ENCODE results near the gene BEST2.

BEST2 gene

DNA sequence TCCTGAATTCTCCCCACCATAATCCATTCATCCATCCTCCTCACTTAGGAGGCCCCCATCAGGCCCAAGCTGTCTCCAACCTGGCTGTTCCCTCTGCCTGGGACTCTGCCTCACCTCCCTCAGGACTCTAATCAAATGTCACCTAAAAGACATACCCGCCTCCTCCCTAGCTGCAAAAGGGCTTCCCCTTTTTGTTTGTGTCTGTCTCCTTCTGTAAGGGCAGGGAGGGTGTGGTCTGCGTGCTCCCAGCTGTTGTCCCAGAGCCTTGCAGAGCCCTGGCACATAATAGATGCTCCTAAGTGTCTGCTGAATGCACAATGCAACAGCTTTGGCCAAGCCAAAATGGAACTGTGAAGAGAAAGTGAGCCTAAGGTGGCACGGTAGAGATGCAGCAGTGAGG lies 21.5 kb upstream of the BEST2 start:
- DNase-seq (ENCODE audit: low read depth in 1 of 2, low spot score in 1 of 2) = no peak

DNA sequence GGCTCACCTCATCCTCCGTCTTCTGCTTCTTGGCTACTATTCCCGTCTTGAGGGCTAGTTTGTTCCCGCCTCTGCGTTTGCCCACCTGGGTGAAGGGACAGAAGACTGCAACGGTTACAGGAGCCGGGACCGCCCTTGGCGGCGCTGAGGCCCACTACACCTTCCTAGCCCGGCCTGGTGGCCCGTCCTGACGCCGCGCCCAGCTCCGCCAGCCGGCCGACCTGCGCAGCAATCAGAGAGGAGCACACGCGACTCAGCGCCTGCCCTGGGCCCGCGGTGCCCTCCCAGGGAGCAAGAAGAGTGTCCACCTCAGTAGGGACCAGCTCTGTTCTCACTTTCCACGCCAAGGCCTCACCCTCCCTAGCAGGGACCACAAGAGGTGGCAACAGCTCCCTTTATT lies 20.3 kb upstream of the BEST2 start:
- no peak for DNase-seq (ENCODE audit: low read depth in 1 of 2, low spot score in 1 of 2)

DNA sequence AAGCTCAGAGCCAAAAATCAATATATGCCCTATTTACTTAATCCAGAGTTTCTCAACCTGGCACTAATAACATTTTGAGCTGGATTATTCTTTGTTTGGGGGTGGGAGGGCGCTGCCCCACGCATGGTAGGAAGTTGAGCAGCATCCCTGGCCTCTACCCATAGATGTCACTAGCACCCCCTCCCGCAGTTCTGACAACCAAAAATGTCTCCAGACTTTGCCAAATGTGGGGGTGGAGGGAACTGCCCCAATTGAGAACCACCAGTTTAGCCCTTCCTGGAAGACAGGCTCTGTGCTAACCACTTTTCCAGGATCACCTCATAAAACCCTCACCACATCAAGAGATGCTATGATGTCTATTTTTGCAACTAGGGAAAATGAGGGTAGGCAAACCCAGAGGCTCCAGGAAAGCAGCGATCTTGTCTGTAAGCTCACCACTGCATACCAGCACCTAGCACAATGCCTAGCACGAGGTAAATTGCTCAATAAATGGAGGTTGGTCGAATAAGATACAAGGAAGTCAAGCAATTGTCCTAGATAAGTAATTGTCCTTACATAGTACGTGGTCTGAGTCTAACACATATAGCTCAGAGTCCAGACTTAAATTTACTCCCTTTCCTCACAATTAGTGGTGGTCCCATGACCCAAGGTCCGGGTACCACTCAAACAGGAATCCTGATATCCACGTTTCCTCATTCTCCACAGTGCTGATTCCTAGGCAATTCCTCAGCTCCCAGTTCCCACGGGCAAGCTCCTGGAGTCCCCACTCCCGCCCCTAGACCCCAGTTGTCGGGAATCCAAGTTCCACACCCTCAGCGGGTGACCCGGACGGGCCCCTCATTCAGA lies 18.0 kb upstream of the BEST2 start:
- DNase-seq (ENCODE audit: low read depth in 1 of 2, low spot score in 1 of 2) = peak in 1 of 2 donors; percentile 52

GRCh38 chr19:12736995-12737834 lies 14.4 kb upstream of the BEST2 start, which contains the start of gene GET3:
GET3 (plus strand) TSS chr19:12737497; CDS start chr19:12737506, 9 bp downstream.
- peak; percentile 56 to 79 for DNase-seq (ENCODE audit: low read depth in 1 of 2, low spot score in 1 of 2)

DNA sequence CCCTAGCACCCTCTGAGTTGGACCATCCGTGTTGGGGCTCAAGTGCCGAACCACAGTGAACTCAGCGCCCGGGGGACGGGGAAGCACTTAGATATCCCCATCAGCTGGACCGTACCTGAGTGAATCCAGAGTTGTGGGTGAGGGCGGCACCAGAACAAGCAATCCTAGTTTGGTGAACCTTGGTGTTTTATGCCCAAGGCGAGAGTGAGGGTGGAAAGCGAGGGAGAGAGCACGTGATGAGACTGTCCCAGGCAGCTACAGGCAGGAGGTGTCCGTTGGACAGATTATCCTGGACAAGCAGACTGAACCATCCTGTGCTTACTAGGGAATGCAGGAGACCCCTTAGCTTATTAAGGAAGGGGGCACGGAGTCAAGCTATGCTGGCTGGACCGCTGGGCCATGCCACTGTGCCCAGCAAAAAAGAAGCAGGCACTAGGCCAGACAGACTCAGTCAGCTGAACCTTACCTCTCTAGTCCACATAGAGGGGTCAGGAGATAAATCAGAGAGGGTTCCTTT lies 13.7 kb upstream of the BEST2 start:
- no peak for DNase-seq (ENCODE audit: low read depth in 1 of 2, low spot score in 1 of 2)

DNA sequence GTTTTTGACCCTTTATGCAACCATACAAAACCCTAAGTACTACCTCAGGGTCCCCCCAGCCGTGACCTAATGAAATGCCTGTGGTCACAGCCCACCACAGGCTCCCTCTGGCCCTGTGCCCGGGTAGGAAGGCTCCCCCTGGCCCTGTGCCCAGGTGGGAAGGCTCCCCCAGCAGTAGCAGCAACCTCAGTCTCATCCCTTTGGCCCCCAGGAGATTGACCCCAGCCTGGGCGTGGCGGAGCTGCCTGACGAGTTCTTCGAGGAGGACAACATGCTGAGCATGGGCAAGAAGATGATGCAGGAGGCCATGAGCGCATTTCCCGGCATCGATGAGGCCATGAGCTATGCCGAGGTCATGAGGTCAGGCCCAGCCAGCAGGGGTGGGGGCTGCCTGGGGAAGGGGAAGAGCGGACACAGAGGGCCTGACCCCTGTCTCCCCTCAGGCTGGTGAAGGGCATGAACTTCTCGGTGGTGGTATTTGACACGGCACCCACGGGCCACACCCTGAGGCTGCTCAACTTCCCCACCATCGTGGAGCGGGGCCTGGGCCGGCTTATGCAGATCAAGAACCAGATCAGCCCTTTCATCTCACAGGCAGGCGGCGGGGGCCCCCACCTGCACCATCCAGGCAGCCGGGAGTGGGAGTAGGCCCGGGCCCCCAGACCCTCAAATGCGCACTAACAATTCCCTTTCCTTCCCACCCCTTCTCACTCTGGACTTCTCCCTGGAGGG lies 6.3 kb upstream of the BEST2 start:
- no peak for DNase-seq (ENCODE audit: low read depth in 1 of 2, low spot score in 1 of 2)

- DNase-seq (ENCODE audit: low read depth in 1 of 2, low spot score in 1 of 2) = no peak
Observed at GRCh38 chr19:12748489-12748888, 3.1 kb upstream of the BEST2 start.

DNA sequence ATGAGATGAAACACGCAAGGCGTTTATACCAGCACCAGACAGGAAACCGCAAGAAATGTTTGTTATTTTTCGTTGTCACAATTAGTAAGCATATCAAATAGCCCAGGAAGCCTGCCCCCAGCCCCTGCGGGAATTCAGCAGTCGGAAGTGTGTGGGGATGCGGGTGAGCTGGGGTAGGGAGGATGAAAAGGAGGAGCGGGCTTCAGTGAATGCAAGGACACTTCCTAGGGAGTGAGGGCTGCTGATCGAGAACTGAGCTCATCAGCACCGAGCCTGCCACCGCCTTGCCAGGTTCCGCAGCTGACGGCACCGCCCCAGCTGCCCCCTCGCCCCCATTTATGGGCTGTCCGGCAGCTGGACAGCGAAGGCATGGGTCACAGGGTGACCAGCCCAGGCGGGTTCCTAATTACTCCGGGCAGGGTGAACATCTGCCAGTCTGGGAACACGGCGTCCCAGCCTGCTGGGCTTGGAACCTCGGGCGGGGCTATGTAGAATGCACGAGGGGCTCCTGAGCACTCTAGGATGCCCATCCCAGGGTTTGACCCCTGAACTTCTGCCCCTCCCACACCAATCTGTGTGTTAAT lies 1.6 kb upstream of the BEST2 start:
- DNase-seq (ENCODE audit: low read depth in 1 of 2, low spot score in 1 of 2) = no peak

DNA sequence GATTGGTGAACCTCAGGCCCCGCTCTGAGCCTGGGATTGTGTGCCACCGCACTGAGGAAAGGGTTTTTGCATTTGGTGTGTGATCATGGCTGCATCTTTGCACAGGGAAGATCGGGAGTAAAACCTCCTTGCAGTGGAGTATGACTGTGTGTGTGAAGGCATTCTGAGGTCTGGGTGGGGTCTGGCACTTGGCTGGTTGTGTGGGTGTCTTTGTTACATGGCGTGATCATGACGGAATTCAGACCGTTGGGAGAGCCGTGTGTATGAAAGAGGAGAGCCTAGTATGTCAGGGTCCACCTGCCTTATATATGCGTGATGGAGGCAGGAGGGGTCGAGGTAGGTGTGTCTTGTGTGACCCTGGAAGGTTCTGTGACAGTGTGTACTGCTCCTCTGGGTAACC lies 740 bp upstream of the BEST2 start:
- DNase-seq (ENCODE audit: low read depth in 1 of 2, low spot score in 1 of 2) = no peak

- DNase-seq (ENCODE audit: low read depth in 1 of 2, low spot score in 1 of 2) = no peak
Observed at GRCh38 chr19:12752056-12752781, 628 bp downstream of the BEST2 start.

DNA sequence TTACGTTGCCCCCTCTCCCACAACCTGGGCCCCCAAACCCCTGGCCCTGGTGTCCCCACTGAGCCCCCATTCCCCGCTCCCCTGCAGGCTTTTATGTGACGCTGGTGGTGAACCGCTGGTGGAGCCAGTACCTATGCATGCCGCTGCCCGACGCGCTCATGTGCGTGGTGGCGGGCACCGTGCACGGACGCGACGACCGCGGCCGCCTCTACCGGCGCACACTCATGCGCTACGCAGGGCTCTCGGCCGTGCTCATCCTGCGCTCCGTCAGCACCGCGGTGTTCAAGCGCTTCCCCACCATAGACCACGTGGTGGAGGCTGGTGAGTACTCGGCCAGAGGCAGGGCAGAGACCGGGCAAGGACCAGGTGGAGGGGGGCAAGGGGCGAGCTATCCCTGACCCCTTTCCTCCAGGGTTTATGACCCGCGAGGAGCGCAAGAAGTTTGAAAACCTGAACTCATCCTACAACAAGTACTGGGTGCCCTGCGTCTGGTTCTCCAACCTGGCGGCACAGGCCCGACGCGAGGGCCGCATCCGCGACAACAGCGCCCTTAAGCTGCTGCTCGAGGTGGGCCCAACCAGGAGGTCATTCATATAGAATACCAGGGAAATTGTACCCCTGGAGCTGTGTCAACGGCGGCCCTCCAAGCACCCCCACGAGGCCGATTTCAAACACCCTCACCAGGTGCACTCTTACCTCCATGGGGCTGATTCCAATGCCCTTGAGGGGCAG lies 3.0 kb downstream of the BEST2 start:
- no peak for DNase-seq (ENCODE audit: low read depth in 1 of 2, low spot score in 1 of 2)

DNA sequence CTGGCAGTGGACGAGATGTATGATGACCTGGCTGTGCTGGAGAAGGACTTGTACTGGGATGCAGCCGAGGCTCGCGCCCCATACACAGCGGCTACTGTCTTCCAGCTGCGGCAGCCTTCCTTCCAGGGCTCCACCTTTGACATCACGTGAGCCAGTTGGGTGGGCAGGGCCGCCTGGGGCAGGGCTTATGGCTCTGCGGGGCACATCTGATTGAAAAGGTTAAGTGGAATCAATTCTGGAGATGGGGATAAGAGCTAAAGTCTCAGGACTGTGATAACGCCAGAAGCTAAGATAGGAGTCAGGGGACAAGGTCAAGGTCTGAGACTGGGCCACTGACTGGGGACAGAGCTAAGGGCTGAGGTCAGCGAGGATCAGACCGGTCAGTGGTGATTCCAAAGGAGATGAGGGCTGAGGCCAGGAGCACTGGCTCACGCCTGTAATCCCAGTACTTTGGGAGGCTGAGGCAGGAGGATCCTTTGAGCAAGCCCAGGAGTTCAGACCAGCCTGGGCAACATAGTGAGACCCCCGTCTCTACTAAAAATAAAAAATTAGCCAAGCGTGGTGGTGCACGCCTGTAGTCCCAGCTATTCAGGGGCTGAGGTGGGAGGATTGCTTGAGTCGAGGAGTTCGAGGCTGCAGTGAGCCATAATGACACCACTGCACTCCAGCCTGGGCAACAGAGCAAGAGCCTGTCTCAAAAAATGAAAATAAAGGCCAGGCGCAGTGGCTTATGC lies 4.7 kb downstream of the BEST2 start:
- DNase-seq (ENCODE audit: low read depth in 1 of 2, low spot score in 1 of 2) = no peak

DNA sequence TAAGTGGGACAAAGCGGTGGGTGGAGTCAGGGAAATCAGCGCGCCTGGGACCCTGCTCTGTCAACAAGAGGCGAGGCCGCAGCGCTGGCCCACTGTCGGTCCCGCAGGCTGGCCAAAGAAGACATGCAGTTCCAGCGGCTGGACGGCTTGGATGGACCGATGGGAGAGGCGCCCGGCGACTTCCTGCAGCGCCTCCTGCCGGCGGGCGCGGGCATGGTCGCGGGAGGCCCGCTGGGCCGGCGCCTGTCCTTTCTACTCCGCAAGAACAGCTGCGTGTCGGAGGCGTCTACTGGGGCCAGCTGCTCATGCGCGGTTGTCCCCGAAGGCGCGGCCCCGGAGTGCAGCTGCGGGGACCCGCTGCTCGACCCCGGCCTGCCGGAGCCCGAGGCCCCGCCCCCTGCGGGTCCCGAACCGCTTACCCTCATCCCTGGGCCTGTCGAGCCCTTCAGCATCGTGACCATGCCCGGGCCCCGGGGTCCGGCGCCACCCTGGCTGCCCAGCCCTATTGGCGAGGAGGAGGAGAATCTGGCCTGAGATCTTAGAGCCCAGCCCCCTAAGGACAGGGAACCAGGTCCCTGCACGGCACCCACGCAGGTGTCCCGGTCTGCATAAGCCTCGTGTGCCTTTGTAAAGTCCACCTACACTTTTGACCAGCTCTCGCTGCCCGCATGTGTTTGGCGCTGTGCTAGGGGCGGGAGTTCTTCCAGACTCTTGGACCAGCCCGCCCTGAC lies 6.1 kb downstream of the BEST2 start:
- DNase-seq (ENCODE audit: low read depth in 1 of 2, low spot score in 1 of 2) = peak; percentile 36 to 49

DNA sequence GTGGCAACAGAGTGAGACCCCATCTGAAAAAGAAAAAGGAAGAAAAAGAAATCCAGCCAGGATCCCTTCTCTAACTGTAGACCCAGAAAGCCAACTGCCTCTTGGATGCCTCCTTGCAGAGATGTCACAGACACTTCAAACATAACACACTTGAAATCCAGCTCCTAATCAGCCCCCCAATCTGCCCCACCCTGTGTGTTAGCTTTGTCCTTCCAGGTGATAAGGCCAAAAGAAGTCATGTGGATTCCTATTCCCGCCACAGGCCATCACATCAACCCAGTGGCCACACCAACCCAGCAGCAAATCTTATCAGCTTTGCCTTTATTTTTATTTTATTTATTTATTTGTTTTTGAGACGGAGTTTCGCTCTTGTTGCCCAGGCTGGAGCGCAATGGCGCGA lies 8.1 kb downstream of the BEST2 start:
- no peak for DNase-seq (ENCODE audit: low read depth in 1 of 2, low spot score in 1 of 2)

DNA sequence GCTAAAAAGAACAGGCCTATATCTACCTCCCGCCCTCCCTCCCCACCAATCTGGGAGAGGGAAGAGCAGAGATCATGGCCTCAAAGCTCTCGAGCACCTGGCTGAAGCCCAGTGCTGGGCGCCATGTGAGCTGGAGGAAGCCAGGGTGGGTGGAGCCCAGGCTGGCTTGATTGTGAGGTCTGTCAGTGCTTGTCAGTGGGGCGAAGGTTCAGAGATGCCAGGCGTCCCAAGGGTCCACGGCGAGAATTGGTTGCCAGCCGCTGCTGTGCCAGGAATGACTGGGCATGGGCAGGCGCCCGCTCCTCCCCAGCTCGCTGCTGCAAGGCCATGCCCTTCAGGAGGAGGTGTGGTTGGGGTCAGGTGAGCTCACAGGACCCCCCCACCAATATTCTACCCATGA lies 11.5 kb downstream of the BEST2 start:
- DNase-seq (ENCODE audit: low read depth in 1 of 2, low spot score in 1 of 2) = no peak

DNA sequence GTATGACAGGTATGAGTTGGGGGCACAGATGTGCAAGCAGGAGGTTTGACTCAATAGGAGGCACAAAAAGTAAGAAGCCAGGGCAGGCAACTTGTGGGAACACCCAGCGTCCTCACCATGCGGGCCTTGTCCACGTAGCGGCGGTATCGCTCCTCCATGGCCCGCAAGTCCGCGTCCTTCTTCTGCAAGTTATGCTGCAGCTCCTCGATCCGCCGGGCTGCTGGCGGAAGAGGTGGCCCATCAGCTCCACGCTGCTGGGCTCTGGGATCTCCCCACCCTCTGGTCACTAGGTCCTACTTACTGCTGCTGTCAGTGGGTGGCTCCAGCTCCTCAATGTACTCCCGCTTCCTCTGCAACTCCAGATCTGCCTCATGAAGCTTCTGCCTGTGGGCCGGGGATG lies 13.1 kb downstream of the BEST2 start:
- no peak for DNase-seq (ENCODE audit: low read depth in 1 of 2, low spot score in 1 of 2)

DNA sequence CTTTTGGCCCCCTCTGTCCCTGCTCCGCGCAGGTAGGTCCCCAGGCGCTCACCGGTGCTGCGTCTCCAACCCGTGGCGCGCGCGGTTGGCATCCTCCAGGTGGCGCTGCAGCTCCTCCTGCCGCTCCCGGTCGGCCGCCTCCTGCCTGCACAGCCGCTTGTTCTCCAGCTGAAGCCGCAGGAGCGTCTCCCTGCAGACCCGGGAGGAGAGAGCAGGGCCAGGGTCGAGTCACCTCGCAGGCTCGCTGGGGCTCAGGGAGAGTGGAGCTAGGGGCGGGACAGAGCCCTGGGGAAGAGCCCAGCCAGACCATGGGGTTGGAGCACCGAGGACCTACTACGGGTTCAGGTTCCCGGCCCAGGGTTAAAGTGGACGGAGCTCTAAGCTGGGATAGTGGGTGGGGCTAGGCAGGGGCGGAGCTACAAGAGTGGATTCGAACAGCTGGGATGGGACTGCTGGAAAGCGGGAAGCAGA lies 14.5 kb downstream of the BEST2 start:
- peak in 1 of 2 donors; percentile 56 for DNase-seq (ENCODE audit: low read depth in 1 of 2, low spot score in 1 of 2)

DNA sequence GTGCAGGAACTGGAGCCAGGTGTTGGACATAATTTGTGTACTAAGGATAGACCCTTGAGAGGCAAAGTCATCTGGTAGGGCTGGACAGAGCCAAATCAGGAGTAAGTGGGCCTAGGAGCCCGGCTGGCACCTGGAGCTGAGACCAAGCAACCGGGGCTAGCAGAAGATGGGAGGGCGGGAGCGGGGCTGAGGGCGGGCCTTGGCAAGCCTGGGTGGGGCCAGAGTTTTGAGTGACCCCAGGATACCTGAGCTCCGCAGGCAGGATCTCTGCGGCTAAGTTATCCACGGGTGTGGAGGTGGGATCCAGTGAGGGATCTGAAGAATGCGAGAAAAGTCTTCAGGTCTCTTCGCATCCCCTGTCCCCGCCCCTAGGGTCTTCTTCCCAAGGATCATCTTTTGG lies 15.6 kb downstream of the BEST2 start:
- DNase-seq (ENCODE audit: low read depth in 1 of 2, low spot score in 1 of 2) = no peak
